Measurements from ENCODE around the gene FAM110C.
"Not testable (repeated sequence)": the region's sequence is repeated elsewhere in the genome, so short reads cannot be mapped to it uniquely, and the experiment has no call there.

The FAM110C gene

DNA sequence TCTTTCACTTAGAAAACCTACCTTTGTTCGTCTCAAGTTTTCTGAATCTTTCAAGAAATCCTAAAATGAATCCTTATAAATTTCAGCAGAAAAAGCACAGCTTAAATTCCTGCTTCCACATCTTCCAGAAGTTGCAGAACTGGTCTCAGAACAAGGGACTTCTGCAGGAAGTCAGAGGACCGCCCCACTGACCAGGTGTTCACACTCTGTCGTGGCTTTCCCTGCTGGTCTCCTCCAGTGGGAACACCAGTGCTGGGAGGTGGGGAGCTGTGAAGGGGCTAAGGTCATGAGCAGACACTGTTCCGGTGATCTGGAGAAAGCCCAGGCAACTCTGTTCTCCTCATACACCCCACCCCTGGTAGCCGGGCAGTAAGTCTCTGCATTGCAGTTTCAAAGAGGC, 3.5 kb downstream of the FAM110C start:
- DNase-seq, result no peak

DNA sequence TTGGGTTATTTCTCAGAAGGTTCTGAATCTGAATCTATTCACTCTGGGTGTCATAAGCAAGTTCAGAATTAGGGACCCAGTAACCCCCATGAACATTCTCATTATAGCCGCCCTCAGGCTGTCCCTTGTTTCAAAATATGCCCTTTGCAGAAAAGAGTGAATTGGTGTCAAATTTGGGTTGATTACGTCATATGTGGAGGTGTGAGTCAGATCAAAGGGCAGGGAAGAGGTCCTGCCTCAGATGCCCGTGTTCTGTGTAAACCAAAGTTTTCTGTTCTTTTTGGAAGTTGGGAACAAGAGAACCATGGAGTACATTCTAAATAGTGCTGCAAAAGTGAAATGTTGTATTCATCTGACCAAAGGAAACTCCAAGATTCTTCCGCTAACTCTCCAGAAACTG, 5.8 kb downstream of the FAM110C start:
- no peak for DNase-seq

DNA sequence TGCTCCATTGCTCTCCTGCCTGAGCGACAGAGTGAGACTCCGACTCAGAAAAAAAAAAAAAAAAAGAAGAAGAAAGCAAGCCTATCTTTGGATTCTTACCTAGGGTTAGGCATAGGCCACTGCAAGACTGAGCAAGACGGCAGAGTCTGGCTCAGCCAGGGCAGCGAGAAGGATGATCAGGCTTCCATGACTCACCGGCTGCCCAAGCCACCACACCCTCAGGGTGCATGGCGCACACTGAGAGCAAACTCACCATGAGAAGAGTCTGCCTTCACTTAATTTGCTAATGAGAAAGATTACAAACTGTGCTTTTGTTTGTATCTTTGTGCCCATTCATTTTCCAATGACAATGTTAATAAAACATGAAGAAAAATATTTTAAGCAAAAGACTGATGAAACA, 8.2 kb downstream of the FAM110C start:
- no peak for DNase-seq

DNA sequence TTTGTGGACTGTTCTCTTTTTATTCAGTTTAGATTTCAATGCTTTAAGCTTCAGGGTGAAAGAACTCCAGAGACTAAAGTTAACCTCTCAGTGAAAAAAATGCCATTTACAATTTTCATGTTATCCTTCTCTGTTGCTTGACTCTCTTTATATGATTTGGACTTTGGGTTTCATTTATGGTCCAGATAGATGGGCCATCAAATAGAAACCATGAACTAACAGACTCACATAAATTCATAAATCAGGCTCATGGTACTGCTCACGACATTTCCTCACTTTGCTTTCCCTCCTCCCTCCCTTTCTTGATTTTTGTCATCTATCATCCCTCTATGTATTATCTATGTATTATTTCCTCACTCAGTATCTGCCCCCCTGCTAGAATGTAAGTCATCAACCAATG, 10.0 kb downstream of the FAM110C start:
- DNase-seq, result no peak

DNA sequence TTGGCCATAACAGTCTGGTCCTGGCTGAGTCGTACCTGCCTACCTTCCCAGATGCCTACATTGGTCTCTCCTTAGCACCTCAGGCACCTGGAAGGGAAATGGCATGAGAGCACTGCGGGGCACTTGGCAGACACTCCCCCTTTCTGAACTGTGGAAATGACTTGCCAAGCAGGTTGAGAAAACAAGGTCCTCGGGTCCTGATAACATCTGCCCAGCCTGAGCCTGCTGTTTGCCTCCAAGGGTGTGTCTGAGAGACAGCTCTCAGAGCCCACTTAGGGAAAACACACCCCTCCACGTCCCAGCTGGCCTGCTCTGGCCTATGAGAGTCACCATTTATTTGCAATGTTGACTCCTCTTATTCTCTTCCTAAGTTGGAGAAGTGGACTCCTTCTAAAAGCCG, 10.5 kb downstream of the FAM110C start:
- DNase-seq, result no peak

DNA sequence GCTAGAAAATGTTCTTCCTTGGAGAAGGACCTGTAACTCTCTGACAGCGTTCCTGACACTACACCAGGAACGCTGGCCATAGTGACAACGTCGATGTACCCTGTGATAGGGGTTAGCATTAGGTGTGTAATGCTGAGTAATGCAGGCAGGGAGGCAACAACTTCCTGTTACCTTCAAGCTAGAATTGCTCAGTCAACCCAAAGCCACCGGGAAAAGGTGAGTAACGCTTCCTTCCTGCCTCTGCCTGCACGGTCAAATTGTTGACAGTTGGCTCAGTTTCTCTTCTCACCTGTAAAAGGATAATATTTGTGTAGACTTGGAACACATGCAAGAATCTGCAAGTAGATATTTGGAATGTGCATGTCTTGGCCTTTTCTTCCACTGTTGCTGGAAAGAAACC, 12.7 kb downstream of the FAM110C start:
- no peak for DNase-seq

DNA sequence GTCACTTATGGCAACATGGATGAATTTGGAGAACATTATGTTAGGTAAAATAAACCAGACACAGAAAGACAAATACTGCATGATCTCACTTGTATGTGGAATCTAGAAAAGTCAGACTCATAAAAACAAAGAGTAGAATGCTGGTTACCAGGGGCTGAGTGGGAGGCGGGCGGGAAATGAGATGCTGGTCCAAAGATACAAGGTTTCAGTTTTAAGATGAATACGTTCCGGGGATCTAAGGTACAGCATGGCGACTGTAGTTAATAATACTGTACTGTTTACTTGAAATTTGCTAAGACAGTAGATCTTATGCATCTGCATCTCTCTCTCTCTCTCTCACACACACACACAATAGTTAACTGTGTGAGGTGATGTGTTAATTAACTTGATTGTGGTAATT, 14.2 kb downstream of the FAM110C start:
- DNase-seq, result no peak

DNA sequence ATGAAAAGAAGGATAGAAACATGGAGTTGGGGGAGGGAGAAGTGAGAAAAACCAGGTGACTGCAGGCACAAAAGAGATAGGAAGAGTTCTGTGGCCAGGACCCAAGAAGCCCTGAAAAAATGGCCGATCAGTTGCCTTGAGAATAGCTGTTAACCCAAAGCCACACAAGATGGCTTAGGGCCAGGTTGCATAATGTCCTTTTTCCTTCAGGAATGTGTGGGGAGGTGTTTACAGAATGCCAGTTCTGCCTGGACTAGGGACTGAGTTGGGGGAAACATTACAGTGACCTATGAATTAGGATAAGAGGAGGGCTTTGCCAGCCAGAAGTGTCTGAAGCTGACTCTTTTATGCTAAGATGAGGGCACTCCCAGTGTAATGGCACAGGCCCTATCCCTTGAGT, 17.1 kb downstream of the FAM110C start:
- no peak for DNase-seq

DNA sequence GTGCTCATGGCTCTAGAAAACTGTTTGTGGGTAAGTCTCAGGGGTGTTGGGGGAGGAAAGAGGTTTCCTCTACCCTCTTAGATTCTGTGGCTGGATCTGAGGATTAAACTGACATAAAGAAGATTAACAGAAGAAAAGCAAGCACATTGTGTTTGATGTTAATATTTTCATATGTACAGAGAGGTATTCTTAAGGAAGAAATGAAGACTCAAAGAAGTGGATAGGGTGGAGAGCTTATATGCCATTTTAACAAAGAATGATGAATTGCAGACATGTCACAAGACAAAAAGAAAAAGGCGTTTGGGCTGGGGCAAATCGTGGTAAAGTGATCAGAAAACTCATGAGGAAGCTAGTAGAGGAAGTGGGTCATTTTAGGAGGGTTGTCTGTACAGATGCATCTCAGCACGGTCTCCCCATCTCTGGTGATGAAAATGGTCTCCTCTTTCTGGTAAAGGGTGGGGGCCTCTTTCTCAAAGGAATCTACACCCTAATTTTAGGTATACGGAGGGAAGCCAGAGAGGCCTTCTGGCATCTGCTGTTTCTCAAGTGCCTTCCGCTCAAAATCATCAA, 17.8 kb downstream of the FAM110C start:
- no peak for DNase-seq

DNA sequence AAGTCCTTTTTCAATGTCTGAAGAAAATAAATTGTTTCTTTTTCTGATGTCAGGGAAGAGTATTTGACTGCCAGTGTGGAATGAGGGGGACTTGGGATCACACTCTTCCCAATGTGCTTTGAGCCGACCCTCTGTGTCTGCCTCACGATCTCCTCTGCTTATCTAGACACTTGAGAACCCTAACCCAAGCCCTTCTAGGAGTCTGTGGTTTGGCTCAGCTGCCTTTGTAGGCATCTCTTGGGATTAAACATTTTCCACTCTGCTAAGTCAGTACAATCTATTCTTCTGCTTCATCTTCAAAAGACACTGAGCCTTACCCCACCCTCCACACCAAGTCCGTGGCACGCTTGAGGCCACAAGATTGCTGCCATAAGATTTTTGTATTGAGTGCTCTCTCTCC, 19.4 kb downstream of the FAM110C start:
- no peak for DNase-seq

DNA sequence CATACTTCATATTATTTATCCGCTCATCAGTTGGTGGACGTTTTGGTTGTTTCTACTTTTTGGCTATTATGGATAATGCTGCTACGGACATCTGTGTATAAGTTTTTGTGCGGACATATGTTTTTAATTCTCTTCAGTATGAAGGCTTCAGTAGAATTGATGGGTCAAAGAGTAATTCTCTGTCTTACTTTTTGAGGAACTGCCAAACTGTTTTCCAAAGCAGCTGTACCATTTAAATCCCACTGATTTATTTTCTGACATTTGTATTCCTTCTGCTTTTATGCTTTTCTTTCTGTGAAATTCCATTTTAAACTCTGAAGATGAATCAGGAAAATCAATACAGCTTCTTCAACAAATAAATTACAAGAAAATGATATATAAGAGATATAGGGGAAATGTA, 20.8 kb downstream of the FAM110C start:
- DNase-seq, result no peak

DNA sequence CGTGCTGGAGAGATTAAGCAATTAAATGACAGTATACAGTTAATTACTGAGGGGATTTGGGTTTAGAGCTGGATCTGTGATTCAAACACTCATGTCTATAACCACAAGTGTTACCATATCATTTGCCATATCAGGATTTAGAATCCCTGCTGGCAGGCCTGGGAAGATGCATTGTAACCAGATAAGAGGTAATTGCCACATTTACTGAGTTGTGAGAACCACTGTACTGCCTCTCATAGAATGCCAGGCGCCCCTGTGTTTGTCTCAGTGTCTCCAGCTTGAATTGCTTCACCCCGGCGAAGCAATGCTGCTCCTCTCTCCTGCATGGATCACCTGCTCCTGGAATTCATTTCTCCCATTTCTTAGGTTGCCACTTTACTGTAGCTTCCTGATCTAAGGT, 21.7 kb downstream of the FAM110C start:
- DNase-seq, result not testable (repeated sequence)

DNA sequence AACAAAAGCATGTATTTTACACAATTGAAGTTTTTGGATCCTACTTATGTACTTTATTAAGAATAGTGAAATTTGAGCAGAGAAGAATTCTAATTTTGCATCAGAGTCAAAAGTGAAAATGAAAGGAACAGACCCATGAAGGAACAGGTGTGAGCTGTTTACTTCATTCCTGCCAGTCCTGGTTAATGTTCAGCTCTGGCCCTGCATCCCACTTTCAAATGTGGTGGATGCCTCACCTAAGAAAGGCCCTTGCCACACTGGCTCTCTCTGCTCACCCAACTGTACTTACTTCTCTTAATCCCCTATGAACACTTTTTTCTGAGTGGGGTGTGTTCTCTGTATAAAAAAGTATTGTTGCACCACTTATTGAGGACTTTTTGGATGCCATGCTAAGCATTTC, 22.2 kb downstream of the FAM110C start:
- DNase-seq, result no peak

DNA sequence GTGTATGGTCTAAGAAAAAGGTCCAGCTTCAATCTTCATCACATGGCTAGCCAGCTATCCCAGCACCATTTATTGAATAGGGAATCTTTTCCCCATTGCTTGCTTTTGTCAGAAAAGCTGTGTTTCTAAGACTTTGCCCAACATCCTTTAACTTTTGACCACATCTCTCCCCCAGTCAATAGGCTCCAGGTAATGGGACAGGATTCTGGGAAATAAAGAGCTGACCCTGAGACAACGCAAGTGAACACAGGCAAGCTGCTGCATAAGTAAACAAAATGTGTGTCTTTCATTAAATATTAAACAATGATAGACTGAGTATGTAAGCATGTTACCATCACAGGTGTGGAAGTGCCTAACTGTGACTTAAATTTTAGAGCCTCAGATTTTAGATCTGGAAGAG, 23.0 kb downstream of the FAM110C start:
- no peak for DNase-seq

DNA sequence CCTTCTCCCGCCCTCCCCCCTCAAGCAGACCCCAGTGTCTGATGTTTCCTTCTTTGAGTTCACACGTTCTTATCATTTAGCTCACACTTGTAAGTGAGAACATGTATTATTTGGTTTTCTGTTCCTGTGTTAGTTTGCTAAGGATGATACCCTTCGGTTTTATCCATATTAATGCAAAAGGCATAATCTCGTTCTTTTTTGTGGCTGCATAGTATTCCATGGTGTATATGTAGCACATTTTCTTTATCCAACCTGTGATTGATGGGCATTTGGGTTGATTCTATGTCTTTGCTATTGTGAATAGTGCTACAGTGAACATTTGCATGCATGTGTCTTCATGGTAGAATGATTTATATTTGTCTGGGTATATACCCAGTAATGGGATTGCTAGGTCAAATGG, 24.1 kb downstream of the FAM110C start:
- not testable (repeated sequence) for DNase-seq

DNA sequence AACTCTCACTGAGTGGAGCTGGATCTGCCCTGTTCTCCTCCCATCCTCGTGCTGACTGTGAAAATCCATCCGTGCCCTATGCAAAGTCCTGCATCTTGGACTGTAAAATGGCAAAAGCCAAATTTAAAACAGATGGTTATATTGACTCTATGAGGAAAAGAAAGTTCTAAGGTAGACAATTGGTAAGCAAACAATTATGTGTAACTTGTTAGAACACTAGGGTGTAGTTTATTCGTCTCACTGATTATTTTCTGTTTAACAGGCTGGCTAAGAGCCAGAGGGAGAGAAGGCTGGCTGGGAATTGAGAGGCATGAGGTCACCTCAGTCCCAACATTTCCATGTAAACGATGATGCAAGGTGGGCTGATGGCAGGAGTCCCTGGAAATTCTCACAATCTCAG, 26.0 kb downstream of the FAM110C start:
- DNase-seq, result not testable (repeated sequence)

DNA sequence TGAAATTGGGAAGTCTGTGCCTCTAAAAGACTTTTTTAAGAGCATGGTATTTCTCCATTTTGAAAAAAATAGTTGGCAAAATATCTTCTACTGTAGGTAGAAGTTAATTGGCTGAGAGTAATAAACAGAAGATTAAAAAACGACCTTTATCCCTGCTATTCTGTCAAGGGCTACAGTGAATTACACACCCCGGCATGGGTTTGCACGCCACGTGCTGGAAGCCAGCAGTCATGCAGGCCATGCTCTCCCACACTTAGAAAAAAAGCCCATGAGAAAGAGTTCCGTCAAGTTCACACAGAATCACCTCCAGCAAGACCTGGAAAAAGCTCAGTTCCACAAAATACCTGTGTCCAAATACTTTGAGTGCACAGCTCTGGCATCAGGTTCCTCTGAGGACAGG, 26.8 kb downstream of the FAM110C start:
- no peak for DNase-seq

DNA sequence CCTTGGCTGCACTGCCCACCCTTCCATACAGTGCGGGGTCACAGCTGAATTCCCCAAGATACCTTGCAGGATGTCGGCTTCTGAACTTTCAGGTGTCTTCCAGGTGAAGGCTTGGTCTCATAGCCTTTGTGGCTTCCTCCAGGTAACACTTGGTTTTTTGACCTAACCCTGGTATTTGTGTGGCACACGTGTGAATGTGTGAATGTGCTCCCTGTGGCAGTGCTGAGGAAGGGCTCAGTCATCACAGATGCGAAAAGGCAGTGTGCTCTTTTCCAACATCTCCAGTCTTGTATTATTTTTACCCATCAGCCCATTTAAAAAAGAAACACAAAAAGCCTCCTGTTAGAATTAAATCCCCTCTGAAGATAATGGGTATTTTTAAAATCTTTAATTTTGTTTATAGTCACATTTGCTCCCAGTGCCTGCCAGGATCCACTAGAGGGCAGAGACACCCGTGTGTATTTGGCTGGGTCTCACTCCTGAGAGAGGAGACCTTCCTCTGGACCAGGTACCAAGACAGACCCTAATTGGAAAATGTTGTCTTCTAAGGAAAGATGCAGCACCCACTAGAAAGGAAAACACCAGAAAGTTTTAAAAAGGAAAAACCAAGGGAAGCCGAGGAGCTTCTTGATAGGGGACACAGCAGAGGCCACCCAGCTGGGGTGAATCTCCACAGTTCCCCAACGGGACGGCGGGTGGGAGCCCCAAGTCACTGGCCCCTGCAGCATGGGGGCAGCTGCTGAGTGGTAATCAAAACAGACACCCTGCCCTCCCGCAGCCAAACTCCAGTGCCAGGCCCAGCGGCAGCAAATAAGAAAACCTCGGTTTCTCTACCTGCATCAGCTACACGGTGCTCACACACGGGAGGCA, 27.7 kb downstream of the FAM110C start:
- no peak for DNase-seq

DNA sequence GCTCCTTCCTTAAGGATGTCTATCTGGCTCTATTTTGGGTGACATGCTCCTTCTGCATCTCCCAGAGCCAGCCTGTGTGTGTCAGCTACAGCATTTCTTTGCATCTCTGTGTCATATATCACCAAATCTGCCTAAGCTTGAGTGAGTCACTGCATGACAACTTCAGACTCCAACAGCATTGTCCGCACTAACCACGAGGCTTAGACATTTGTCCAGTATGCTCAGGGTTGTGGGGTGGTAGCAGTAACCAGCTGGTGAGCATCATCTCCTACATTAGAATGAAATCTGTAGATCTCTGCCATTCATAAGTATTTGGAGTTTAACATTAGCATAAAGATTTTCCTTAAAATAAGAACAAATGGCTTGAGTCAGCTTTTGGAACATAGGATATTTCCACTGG, 30.4 kb downstream of the FAM110C start:
- DNase-seq, result not testable (repeated sequence)

DNA sequence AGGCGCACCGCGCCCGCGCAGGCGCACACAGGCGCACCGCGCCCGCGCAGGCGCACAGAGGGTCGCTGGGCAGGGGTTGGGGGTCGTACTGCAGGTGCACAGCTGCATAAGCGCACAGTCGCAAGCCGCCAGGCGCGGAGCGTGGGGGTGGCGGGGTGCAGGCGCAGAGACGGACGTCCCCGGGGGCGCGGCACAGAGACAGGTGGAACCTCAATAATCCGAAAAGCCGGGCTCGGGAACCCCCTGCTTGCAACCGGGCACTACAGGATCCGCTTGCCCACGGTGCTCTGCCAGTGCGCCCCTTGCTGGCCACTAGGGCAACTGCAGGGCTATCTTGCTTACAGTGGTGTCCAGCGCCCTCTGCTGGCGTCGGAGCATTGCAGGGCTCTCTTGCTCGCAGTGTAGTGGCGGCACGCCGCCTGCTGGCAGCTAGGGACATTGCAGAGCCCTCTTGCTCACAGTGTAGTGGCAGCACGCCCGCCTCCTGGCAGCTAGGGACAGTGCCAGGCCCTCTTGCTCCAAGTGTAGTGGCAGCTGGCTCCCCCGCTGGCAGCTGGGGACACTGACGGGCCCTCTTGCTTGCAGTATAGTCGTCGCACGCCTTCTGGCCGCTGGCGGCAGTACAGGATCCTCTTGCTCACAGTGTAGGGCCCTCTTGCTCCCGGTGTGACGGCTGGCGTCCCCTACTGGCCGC, 34.9 kb downstream of the FAM110C start:
- no peak for DNase-seq

DNA sequence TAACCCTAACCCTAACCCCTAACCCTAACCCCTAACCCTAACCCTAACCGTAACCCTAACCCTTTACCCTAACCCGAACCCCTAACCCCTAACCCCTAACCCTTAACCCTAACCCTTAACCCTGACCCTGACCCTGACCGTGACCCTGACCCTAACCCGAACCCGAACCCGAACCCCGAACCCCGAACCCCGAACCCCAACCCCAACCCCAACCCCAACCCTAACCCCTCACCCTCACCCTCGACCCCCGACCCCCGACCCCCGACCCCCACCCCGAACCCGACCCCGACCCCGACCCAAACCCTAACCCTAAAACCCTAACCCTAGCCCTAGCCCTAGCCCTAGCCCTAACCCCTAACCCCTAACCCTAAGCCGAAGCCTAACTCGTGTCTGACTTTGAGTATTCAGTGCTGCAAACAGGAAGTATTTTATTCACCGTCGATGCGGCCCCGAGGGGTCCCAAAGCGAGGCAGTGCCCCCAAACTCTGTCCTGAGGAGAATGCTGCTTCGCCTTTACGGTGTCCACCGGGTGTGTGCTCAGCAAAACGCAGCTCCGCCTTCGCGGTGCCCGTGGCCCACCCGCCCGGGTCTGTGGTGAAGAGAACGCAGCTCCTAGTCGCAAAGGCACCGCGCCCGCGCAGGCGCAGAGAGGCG, 36.0 kb downstream of the FAM110C start:
- no peak for DNase-seq
